NCI-H524 (cell line): Measurements from ENCODE around the gene GFOD2.
A peak's percentile ranks its signal among the peaks of the same experiment; 100 is the strongest.

Source experiments
- DNase-seq, 2 experiments: peaks; one replicate each; lab custom pipeline; 2025; lab: John Stamatoyannopoulos, UW

Gene GFOD2

DNA sequence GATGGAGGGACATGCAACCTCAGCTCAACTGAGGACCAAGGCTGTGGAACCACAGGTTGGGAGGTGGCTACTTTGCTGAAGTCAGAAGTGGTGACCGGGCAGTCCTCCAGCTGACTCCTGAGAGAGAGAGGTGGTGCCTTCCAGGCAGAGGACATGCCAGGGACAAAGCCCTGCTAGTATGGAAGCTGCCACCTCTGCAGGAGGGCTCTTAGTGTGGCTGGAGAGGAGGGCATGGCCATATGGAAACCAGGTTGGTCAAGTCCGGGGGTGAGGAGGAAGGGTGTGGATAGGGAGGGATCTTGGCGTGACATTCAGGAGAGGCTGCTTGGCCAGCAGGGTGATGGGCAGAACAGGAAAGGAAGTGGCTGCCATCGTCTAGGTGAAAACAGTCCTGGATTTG lies 46.8 kb downstream of the GFOD2 start:
- no peak for DNase-seq

DNA sequence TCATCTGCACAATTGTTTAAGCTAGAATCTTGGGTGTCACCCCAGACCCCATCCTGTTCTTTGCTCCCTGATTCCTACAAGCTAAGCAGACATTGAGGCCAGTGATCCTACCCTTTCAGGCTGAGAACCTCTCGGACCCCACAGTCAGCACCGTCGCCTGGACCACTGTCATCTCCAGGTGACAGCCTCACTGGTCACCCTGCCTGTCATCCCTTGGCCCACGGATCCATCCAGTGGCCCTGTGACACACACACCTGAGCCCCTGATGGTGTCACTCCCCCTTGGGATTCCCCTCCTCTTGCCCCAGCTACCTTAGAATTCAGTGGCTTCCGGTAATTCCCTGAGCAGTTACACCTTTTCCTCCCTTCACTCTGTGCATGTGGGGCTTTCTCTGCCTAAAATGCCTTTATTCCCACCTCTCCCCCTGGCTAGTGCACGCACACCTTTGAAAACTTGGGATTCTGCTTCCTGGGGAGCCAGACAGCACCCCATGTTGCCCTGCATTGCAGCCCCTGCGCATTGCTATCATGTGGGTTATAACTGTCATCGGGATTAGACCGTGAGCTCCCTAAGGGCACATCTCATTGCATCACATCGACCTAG lies 49.5 kb downstream of the GFOD2 start:
- DNase-seq: no peak

DNA sequence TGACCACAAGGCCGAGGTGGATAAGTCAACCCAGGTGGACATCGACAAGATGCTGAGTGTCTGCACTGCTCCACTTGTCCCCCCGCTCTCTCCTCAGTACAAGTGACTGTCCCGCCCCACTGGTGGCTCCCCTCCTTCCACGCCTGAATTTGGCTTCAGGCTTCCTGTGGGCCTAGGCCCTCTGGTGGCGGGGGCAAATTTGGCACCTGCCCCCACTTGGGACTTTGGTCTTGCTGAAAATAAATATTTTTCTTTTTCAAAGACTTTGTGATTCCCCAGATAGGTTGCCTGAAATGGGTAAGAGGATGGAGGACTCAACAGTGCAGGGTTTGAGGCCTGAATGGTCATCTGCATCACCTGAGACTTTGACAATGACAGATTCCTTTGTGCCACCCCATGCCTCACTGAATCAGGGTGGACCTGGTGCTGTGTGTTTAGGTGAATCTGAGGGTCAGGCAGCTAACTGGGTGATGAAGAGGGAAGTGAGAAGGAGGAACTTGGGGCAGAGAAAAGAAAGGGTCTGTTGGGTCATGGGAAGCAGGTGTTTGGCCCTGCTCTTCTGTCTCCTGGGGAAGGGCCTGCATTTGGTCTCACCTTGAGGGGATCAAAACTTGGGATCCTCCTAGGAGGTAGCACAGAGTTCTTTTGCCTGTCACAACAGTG lies 50.5 kb downstream of the GFOD2 start:
- DNase-seq: no peak

DNA sequence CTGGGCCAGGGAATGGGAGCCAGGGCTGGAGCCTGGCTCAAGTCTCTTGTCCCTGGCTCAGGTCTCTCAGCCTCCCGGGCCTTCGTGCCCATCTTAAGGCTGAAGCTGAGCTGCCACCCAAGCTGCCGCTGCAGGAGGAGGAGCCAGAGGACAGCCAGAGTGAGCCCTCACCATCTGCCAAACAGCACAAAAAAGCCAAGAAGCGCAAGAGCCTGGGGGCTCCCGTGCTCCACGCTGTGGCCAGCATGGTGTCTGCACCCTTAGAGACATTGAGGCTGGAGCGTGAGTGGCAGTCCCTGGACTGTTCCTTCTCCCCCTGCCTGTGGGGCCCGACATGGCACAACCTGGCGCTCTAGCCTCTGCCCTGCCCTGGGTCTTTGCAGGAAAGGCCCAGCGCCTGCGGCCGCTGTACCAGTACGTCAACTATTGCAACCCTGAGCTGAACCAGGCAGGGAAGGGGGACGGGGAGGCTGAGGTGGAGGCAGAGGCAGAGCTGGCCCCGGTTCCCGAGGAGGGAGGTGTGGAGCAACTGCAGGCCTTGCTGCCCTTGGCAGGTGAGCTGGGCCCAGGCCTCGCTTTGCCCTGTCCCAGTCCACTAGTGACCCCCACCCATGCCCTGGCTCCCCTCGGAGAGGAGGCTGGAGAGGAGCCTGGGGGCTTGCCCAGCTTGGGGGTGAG lies 51.2 kb downstream of the GFOD2 start:
- DNase-seq: peak; percentile 98 to 99

DNA sequence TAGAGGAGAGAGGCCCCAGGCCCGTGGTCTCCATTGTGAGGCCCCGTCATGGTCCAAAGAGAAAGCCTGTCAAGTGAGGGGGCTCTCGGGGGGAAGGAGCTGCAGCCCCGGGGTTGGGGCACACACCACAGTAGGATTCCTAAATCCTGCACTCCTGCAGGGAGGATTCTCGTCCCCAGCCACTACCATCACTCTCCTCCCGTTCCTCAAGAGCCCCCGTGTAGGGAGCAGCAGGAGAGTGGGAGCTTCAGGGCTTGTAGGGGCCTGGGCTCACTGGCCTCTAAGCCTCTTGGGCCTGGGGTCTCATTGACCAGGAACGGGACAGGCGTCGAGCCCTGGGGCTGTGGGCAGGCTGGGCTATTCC lies 51.7 kb downstream of the GFOD2 start:
- no peak for DNase-seq

DNA sequence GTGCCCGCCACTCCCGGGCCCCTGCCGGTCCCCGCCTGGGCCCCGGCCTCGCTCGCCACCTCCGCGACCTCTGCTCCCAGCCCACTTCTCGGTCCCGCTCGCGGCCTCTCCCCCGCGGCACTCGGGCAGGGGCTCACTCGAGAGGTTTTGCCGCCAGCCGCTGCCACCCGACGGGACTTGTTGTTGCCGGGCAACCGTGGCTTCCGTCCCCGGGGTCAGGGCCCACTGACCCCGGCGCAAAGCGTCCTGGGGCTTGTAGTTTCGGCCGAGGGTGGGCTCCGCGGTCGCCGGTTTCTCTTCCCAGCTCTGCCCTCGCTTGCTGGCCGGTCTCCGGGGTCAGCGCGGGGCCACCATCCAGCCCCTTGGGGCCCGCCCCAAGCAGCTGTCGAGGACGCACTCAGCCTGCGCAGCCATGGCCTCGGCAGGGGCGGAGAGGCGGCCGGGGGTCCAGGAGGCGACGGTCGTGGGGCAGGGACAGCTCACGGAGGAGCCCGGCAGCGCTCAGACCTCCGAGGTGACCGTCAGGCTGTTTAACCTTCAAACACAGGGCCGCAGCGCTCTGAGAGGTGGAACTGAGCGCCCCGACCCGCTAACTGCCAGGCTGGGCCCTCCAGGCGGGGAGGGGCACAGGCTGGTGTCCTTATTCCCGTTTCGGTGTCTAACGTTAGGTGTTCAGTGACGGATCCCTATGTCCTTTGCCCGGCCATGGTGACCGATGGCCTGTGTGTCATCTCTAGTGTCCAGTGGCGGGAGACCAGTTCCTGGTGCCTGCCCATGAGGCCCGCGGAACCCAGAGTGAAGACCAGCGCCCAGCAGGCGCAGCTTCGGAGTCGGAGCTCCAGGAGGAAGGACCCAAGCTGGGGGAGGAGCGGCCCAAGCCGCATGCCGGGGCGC lies 52.3 kb downstream of the GFOD2 start, which contains the start of the genes C16orf86 and ENKD1:
Gene C16orf86 (plus strand): TSS at position 256 of the 894 bp plus-strand sequence. CDS start 157 bp downstream, at position 413.
Gene ENKD1 (minus strand): TSS at position 192 of the 894 bp plus-strand sequence. CDS start 308 bp downstream, outside the sequence.
- peak; percentile 85 to 92 for DNase-seq

DNA sequence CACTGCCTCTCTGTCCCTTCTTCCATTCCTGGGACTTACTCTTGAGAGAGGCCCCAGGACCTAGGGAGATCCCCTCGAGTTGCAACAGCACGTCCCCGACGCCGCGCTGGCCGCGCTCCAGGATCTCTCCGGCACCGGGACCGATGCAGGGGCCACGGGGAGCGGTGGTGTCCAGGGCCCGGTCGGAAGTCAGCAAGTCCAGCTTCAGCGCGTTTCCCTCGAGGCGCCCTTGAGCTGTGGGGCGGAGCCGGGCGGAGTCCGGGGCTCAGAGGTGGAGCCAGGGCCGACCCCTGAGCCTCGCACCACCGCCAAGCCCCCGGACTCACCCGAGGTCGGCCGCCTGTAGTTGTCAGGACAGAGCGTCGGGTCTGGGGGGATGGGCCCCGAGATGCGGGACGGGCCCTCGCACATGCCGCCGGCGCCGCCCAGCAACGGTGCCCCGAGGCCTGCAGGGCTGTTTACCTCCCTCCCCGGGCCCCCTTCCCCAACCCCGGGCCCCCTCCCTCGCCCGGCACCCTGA lies 53.0 kb downstream of the GFOD2 start:
- peak in 1 of 2 experiments; percentile 48 for DNase-seq

DNA sequence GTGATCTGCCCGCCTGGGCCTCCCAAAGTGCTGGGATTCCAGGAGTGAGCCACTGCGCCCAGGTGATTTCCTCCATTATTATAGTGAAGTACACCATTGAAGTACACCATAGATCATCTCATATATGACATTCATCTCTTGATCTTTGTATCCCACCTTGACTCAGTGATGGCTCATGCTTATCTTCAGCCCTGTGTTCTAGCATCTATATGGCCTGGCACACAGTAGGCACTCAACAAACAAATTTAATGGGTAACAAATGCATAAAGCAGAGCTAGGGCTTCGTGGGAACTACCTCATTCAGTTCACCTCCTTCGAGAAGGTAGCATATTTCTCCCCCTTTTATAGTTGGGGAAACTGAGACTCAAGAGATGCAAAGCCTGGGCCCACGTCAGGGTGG lies 53.5 kb downstream of the GFOD2 start:
- no peak for DNase-seq

DNA sequence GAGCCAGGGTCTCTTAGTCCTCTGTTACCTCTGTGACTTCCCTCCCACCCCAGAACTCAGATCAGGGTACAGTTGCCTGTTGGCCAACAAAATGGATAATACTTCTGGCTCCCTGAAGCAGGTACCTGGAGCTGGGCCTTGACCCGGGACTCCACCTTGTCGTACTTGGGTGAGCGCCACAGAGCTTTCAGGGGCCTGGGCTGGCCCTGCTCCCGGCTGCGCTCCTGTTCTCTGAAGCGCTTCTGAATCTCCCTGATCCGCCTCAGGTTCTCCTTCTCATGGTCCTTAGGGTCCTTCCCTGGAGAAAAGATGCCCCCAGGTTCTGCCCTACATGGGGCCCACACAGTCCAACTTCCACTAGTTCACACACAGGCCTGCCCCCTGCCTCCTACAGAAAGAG lies 54.2 kb downstream of the GFOD2 start:
- DNase-seq: no peak

DNA sequence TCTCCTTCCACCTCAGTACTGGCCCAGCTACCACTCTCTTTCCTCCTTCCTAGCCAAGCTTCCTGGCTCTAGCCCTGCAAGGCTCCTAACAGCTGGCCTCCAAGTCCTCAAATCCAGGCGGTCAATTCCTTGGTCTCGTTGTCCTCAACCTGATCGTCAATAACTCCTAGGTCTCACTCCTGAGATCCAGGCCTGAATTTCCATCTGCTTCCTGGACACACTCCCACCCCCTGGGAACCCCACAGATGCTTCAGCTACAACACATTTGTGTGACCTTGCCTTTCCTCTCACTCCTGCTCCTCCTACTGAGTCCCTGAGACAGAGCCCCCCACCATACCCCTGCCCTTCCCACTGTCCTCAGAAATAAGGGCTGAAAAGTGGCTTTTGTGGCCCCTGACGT lies 54.9 kb downstream of the GFOD2 start:
- DNase-seq: no peak

DNA sequence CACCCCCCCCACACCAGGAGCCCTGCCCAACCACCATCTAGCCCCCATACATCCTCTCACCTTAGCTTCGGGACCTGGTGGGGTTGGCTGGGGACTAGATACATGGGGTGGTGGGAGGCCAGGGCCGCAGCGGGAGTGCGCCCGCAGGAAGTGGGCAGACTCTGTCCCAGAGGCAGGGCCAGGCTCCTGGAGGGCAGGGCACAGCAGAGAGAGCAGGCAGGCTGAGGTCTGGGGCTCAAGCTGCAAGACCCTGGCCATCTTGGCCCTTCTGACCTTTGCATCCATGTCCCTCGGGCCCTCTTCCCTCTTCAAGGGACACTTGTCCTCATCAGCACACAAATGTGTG lies 55.3 kb downstream of the GFOD2 start:
- no peak for DNase-seq

DNA sequence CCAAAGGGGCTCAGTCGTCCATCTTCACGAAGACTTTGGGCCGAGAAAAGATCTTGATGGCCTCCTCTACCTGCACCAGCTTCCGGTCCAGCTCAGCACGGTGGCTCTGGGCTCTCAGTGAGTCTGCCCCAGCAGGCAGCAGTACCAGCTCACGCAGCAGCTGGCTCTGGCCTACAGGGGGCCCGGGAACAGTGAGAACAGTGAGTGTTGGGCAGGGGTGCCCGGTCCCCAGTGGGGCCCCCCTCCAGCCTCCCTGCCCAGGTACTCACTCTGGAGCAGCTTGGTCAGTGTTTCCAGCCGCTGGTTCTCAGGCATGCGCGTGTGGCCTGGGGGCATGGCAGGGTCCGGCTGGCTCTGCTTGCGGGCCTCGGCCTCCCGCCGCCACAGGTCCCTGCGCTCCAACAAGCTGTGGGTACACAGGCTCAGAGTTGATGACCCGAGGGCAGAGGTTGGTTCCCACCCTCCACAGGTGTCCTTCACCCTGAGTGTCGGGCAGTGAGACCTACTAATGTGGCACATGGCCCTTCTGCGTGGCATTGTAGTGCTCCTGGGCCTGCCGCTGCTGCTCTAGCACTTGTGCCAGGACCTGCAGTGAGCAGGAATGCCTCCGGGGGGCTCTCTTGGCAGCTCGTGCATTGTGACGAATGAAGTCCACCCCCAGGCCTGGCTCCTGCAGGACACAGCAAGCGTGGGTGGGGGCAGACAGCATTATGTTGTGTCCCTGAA lies 55.8 kb downstream of the GFOD2 start:
- DNase-seq: peak in 1 of 2 experiments; percentile 31

DNA sequence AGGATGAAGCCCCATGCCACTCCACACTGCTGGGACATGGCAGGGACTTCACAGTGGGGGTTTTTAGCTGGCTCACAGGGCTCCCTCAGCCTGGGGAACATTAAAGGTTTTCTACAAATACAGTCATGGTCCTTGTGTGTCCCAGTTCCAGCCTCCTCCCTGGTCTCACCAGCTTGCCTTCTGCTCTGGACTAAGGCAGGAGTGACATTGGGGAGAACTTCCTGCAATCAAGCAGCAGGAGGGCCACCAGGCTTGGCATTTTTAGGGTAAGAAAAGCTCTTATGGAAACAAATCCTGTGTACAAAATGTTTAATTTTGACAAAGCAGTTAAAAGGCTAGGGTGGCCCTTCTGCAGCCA lies 56.5 kb downstream of the GFOD2 start:
- no peak for DNase-seq

DNA sequence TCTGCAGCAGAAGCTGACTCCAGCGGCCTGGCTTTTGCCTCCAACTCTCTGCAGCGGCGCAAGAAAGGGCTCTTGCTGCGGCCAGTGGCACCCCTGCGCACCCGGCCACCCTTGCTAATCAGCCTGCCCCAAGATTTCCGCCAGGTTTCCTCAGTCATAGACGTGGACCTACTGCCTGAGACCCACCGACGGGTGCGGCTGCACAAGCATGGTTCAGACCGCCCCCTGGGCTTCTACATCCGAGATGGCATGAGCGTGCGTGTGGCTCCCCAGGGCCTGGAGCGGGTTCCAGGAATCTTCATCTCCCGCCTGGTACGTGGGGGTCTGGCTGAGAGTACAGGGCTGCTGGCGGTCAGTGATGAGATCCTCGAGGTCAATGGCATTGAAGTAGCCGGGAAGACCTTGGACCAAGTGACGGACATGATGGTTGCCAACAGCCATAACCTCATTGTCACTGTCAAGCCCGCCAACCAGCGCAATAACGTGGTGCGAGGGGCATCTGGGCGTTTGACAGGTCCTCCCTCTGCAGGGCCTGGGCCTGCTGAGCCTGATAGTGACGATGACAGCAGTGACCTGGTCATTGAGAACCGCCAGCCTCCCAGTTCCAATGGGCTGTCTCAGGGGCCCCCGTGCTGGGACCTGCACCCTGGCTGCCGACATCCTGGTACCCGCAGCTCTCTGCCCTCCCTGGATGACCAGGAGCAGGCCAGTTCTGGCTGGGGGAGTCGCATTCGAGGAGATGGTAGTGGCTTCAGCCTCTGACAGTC lies 57.0 kb downstream of the GFOD2 start:
- no peak for DNase-seq

DNA sequence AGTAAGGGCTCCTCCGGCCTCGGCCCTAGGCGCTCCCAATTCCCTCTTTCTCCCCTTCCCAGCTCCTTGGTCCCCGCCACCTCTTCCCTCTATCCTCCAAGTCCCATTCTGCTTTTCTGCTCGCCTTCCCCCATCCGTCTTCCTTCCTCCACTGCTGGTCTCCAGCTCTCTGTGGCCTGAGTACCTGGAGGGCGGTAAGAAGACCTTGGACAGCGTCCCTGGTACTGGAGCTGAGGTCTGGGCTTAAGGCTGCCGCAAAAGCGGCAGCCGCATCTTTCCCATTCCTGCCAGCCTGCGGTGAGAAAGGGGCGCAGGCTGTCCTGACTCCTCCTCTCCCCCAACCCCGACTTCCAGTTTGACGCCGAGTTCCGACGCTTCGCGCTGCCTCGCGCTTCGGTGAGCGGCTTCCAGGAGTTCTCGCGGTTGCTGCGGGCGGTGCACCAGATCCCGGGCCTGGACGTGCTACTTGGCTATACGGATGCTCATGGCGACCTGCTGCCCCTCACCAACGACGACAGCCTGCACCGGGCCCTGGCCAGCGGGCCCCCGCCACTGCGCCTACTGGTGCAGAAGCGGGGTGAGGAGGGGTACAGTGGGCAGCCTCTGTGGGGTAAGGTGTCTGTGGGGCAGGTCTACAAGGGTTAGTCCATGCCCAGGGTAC lies 57.9 kb downstream of the GFOD2 start:
- DNase-seq: peak in 1 of 2 experiments; percentile 45

DNA sequence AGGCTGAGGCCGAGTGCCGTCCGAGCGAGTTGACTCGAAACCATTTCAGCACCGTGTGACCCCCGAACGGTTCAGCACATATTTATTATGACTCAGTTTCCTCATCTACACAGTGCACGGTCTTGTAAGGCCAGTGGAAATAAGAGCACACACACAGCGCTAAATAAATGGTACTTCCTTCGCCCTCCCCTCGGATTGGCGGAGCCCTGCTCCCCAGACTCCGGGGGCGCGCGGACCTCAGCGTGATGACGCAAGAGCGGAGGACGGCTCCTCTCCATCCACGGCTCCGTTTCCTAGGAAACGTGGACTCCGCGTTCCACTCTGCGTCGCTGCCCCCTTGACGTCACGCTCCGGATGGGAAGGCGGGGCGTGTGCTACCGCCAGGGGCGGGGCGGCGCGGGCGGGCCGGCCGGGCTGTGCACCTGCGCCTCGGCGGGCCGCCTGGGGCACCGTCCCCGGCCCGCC lies 58.5 kb downstream of the GFOD2 start, which contains the start of gene PARD6A:
Gene PARD6A (plus strand): TSS at position 397 of the 465 bp plus-strand sequence. CDS start 79 bp downstream, outside the sequence.
- DNase-seq: peak; percentile 97 to 99

DNA sequence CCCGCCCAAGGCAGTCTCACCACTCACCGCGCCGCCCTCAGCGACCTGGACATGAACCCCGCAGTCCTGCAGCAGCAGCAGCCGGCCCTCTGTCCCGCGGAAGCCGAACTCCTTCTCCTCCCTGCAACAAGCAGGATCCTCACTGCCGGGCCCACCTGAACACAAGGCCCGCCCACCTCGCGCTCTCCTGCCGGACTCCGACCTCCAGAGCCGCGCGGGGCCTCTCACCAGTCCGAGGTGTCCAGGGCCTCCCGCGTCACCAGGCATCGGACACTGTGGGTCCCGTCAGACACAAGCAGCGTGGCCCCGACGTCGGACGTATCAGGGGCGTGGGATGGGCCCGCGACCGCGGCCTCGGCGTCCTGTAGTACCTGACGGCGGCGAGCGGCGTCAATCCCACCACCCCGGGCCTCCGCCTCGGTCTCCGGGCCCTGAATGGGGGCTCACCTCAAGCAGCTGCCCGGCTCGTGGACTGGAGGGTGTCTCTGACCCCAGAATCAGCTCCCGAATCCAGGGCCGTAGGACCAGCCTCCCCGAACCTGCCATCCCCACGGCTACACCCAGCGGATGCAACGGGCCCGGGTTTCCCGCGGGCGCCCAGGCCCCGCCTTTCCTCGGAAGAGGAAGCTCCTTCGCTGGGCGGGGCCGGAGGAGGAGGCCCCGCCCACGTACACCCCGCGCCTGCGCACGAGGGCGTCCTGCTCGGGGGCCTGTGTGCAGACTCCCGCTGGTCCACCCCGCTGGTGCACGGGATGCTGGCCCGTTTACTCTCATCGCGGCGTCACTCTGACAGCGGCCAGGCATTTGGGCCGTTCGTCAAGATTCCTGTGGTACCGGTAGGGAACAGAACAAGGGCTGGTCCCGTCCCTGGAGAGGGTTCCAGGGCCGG lies 59.2 kb downstream of the GFOD2 start, which contains the start of gene ACD:
Gene ACD (minus strand): TSS at position 586 of the 889 bp plus-strand sequence. CDS start 40 bp downstream, at position 546.
- peak; percentile 89 to 94 for DNase-seq

DNA sequence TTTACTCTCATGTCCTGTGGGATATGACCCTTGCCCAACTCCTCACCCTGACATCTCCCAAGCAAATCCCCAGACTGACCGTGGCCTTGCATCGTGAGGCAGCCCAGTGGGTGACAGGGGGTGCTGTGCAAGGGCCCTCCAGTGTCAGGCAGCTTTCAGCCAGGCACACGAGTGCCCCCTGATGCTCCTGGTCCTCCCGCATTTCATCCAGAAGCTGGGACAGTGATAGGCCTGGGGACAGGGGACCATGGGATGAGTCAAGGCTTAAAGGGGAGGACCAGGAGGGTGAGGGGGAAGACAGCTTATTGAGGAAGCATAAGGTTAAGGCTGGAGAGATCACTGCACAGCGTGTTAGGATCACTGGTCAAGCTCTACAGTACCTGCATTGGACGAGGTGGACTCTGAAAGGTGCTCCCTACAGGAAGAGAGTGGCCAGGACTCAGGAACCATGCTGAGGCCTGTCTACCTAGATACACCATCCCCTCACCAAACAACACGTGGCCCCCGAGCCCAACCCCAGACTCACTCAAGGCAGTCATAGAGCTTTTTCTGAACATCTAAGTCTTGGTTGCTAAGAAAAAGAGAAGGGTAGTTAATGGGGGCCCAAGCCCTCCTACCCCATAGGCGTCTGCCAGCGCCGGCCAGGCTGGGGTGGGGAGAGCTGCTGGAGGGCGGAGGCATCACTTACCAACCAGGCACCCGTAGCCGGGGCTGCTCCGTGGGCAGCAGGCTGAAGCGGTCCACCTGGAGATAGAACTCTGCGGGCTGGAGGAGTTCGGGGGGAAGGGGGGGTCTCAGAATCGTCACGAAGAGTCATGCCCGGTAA lies 60.1 kb downstream of the GFOD2 start:
- no peak for DNase-seq
